Measurements from ENCODE around the gene RAB39B.

The RAB39B gene

GRCh38 chrX:155218777-155219176 lies 45.5 kb downstream of the RAB39B start:
- TF ChIP-seq TEAD4 (IDR thresholded peaks at IDR 0.05) (no peak), MAX (IDR thresholded peaks at IDR 0.05) (no peak), REST (IDR thresholded peaks at IDR 0.05; ENCODE audit: low read depth) (no peak), TAF1 (IDR thresholded peaks at IDR 0.05; ENCODE audit: low read depth) (no peak), FOXM1 (IDR thresholded peaks at IDR 0.05; ENCODE audit: borderline replicate concordance, low read depth) (no peak), YY1 (IDR thresholded peaks at IDR 0.05; ENCODE audit: low read depth) (no peak), RAD21 (IDR thresholded peaks at IDR 0.05; ENCODE audit: low read depth) (no peak), NFIC (IDR thresholded peaks at IDR 0.05) (no peak), CREB1 (IDR thresholded peaks at IDR 0.05; ENCODE audit: low read depth) (no peak)

GRCh38 chrX:155216940-155217440 lies 47.3 kb downstream of the RAB39B start:
- no peak for TF ChIP-seq ZBTB7A (IDR thresholded peaks at IDR 0.05; ENCODE audit: low read depth)
- TF ChIP-seq TCF12 (IDR thresholded peaks at IDR 0.05; ENCODE audit: low read depth), result no peak
- TF ChIP-seq NFIC (IDR thresholded peaks at IDR 0.05), result no peak
- TF ChIP-seq RAD21 (IDR thresholded peaks at IDR 0.05; ENCODE audit: low read depth), result no peak
- no peak for TF ChIP-seq REST (IDR thresholded peaks at IDR 0.05; ENCODE audit: low read depth)
- no peak for TF ChIP-seq TAF1 (IDR thresholded peaks at IDR 0.05; ENCODE audit: low read depth)
- TF ChIP-seq FOXM1 (IDR thresholded peaks at IDR 0.05; ENCODE audit: borderline replicate concordance, low read depth), result no peak
- TF ChIP-seq EP300 (IDR thresholded peaks at IDR 0.05; ENCODE audit: borderline replicate concordance), result no peak
- TF ChIP-seq YY1 (IDR thresholded peaks at IDR 0.05; ENCODE audit: low read depth), result no peak

GRCh38 chrX:155216179-155216939 lies 47.9 kb downstream of the RAB39B start, which contains the start of gene VBP1:
VBP1 (plus strand) TSS chrX:155216460; CDS start chrX:155216483, 23 bp downstream.
- peak; percentile 84 for TF ChIP-seq TAF1 (IDR thresholded peaks at IDR 0.05; ENCODE audit: low read depth)
- TF ChIP-seq MAX (IDR thresholded peaks at IDR 0.05), result 0 out of 2 replicates have a peak, but pooled peaks have one; percentile 10
- no peak for TF ChIP-seq CREB1 (IDR thresholded peaks at IDR 0.05; ENCODE audit: low read depth)
- TF ChIP-seq YY1 (IDR thresholded peaks at IDR 0.05; ENCODE audit: low read depth), result peak; percentile 90
- TF ChIP-seq USF1 (IDR thresholded peaks at IDR 0.05), result no peak
- no peak for TF ChIP-seq CEBPB (IDR thresholded peaks at IDR 0.05)
- TF ChIP-seq RAD21 (IDR thresholded peaks at IDR 0.05; ENCODE audit: low read depth), result no peak

- TF ChIP-seq TAF1 (IDR thresholded peaks at IDR 0.05; ENCODE audit: low read depth) (no peak), TEAD4 (IDR thresholded peaks at IDR 0.05) (no peak), CEBPB (IDR thresholded peaks at IDR 0.05) (peak; percentile 66; the same call in 1 of the 2 replicates), NFIC (IDR thresholded peaks at IDR 0.05) (no peak), MAX (IDR thresholded peaks at IDR 0.05) (no peak)
These were observed 48.7 kb downstream of the RAB39B start for GRCh38 chrX:155215443-155216178.

- TF ChIP-seq CEBPB (IDR thresholded peaks at IDR 0.05), result no peak
- no peak for TF ChIP-seq MAX (IDR thresholded peaks at IDR 0.05)
- no peak for TF ChIP-seq FOXM1 (IDR thresholded peaks at IDR 0.05; ENCODE audit: borderline replicate concordance, low read depth)
- no peak for TF ChIP-seq ZBTB7A (IDR thresholded peaks at IDR 0.05; ENCODE audit: low read depth)
- TF ChIP-seq CREB1 (IDR thresholded peaks at IDR 0.05; ENCODE audit: low read depth), result no peak
- no peak for TF ChIP-seq TAF1 (IDR thresholded peaks at IDR 0.05; ENCODE audit: low read depth)
- TF ChIP-seq YY1 (IDR thresholded peaks at IDR 0.05; ENCODE audit: low read depth), result no peak
- no peak for TF ChIP-seq NFIC (IDR thresholded peaks at IDR 0.05)
- no peak for TF ChIP-seq EP300 (IDR thresholded peaks at IDR 0.05; ENCODE audit: borderline replicate concordance)
- no peak for TF ChIP-seq REST (IDR thresholded peaks at IDR 0.05; ENCODE audit: low read depth)
- no peak for TF ChIP-seq TEAD4 (IDR thresholded peaks at IDR 0.05)
- TF ChIP-seq TCF12 (IDR thresholded peaks at IDR 0.05; ENCODE audit: low read depth), result no peak
- TF ChIP-seq RAD21 (IDR thresholded peaks at IDR 0.05; ENCODE audit: low read depth), result no peak
- TF ChIP-seq EGR1 (IDR thresholded peaks at IDR 0.05), result no peak
- no peak for TF ChIP-seq USF1 (IDR thresholded peaks at IDR 0.05)
These were observed 50.6 kb downstream of the RAB39B start for GRCh38 chrX:155213731-155214130.
